H7 (cell line): ENCODE results near the gene SLC24A4. TPM values are rescaled to one million over a fixed set of nuclear protein-coding genes. Genes with fewer than 3 reads are reported as not detected.

Experiments
- DNase-seq: peaks from one replicate; pipeline ENCODE4 v3.0.0; 2012
- H3K27me3 ChIP-seq: 2 replicates; pipeline ENCODE4 v1.6.0; 2011; ENCODE audit warnings: mild to moderate bottlenecking, low read length; ENCODE audit not compliant: control insufficient read depth, insufficient read depth
- H3K36me3 ChIP-seq: replicated peaks from 2 replicates; pipeline ENCODE4 v1.5.1; 2011; ENCODE audit warnings: low read length; ENCODE audit not compliant: control insufficient read depth, insufficient read depth
- H3K4me3 ChIP-seq: 2 replicates; pipeline ENCODE4 v1.5.1; 2011; ENCODE audit warnings: low read depth, mild to moderate bottlenecking, control low read depth, low read length, moderate library complexity; ENCODE audit not compliant: insufficient read depth
- total RNA-seq: library from RNA; depleted of rRNA; stranded (reverse); fragments of >200 nt; shearing (Covaris generic); gene quantifications from 2 replicates; pipeline ENCODE4 v1.2.3, GENCODE V29; 2014; rRNA removed

Gene SLC24A4, protein sequence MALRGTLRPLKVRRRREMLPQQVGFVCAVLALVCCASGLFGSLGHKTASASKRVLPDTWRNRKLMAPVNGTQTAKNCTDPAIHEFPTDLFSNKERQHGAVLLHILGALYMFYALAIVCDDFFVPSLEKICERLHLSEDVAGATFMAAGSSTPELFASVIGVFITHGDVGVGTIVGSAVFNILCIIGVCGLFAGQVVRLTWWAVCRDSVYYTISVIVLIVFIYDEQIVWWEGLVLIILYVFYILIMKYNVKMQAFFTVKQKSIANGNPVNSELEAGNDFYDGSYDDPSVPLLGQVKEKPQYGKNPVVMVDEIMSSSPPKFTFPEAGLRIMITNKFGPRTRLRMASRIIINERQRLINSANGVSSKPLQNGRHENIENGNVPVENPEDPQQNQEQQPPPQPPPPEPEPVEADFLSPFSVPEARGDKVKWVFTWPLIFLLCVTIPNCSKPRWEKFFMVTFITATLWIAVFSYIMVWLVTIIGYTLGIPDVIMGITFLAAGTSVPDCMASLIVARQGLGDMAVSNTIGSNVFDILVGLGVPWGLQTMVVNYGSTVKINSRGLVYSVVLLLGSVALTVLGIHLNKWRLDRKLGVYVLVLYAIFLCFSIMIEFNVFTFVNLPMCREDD
- total RNA-seq, result under 0.01 TPM in 1 of 2 replicates, not detected in the other

DNA sequence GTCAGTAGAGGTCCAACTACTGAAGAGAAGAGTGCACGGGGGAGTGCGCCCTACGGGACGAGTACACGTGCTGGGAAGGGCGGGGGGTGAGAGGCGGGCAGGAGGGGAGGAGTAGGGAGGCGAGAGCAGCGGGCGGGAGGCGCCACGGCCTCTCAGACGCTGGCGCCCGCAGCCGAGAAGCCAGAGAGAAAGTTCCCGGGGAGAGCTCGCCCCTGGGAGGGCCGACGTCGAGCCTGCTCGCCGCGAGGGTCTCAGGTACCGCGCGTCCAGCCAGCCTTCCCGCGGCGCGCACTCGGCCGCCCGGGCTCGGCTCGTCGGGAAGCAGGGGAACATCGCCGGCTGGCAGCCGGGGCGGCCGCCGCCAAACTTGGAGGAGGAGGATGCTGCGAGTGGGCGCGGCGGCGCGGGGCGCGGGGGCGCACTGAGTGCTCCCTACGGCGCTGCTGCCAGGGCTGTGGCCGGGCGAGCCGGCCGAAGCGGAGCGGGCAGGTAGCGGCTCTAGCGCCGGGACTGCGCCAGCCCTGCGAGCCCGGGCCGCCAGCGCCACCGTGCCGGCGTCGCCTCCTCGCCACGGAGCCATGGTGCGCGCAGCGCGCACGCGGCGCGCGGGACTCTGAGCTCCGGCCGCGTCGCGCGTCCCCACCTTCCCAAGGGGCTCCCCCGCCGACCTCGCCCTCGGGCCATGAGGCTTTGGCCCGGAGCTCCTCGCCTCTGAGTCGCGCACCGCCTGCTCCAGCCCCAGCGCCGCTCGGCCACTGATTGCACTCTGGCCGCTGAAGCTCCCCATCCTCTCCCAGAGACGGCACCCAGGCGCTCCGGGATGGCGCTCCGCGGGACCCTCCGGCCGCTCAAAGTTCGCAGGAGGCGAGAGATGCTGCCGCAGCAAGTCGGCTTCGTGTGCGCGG is at the start of gene SLC24A4:
Gene SLC24A4 (plus strand): TSS at position 155 of the 905 bp plus-strand sequence. CDS start 666 bp downstream, at position 821.
- H3K36me3 ChIP-seq, result no peaks in the 10 kb centered on the region
- DNase-seq, result peak; percentile 88
- peaks cover 66% of the 10 kb centered on the region for H3K27me3 ChIP-seq
- peak within 1 kb of the TSS; percentile 41 for H3K4me3 ChIP-seq

DNA sequence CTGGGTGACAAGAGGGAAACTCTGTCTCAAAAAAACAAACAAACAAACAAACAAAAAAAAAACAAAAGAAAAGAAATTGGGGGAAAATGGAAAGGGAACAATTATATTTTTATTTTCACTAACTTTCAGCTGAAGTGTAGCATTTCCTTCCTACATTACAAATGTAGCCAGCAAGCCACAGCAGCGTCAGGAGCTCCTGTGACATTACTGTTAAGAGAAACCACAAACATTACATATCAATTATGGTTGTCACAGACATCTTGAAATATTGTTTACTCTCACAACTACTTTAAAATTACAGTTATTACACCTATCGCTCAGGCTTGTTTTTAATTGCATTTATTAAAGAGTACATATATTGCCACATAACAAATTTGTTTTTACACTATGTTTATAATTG is 49.8 kb upstream of the SLC24A4 start:
- DNase-seq, result no peak
- Histone ChIP-seq H3K4me3 (no peak overlapping the region), H3K36me3 (no peaks in the 10 kb centered on the region), H3K27me3 (no peaks in the 10 kb centered on the region)

DNA sequence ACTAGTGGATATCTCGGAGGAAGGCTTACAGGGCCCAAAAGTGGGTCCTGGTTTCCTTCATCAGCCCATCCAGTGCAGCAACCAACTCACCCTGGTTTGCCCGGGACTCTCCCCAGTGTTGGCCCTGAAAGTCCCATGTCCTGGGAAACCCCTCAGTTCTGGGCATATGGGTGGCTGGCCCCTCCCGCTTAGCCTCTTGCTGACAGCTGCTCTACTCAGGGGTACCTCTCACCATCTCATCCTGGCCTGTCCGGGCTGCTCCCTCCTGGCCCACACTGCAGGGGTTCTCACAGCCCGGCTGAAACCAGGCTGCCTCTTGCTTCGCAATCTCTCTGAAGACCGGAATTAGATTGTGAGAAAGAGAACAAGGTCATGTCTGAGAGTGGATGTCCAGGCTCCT is 48.9 kb upstream of the SLC24A4 start:
- Histone ChIP-seq H3K36me3 (no peaks in the 10 kb centered on the region), H3K4me3 (no peak overlapping the region), H3K27me3 (no peaks in the 10 kb centered on the region)
- no peak for DNase-seq

DNA sequence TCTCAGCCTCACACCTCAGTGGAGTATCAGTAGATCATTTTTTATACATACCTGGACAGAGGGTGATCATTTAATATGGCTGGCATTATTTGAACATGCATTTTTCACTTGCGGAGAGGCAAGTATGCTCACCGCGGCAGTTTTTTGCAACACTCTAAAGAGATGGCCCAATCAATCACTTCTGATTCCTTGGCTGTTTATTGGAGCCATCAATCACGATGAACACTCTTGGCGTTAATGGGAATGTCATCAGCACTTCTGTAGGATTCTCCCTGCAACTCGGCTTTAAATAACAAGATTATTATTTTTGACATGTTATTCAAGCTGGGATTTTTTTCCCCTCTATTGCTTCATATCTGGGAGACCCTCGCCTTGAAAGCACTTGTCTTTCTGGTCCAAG is 46.9 kb upstream of the SLC24A4 start:
- Histone ChIP-seq H3K36me3 (no peaks in the 10 kb centered on the region), H3K4me3 (no peak overlapping the region), H3K27me3 (no peaks in the 10 kb centered on the region)
- no peak for DNase-seq

DNA sequence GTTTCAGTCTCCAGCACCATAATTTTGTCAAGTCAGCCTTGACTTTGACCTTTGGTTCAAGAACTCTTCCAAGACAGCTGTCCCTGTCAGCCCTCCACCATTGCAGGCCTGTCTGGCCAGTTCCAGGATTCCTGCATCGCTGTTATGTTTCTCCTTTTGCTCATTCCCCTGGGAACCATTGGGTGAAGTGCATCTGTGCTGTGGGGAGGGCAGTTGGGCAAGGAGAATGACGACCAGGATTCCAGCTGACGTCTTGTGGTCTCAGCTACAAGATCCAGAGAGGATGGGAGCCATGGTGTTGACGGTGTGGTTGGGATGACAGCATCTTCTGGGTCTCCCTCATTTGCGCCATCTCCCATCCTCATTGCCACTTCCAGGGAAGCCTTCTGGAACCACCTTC is 45.9 kb upstream of the SLC24A4 start:
- H3K4me3 ChIP-seq, result no peak overlapping the region
- no peak for DNase-seq
- no peaks in the 10 kb centered on the region for H3K27me3 ChIP-seq
- H3K36me3 ChIP-seq, result no peaks in the 10 kb centered on the region

DNA sequence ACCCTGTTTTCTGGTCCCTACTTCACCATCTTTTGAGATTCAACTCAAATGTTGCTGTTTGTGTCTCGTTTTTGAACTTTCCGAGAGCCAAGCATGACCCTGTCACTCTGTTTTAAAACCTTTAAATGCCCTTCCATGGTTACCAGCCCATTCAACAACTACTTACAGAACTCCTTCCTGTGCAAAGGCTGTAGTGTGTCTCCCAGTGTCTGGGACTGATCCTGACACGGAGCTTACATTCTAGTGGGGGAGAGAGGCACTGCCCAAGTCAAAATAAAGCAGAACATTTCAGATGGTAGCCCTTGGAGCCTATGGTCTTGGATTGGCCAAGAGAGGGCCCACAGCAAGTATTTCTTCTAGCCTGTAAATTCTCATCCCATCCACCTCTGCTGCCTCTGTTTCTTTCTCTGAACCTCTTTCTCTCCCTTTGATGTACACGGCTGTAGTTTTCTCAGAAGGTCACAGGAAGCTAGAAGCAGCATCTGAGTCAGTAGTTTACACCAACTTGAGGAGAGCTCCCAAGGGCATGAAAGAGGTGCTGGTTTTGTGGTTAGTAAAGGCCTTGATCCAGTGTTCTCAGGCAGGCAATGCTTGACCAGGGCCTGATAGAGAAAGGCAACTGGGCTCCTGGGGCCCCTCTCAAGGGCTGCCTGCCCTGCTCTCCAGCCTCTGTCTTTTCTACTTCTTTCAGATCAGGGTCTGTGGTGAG is 42.3 kb upstream of the SLC24A4 start:
- DNase-seq, result no peak
- H3K36me3 ChIP-seq, result no peaks in the 10 kb centered on the region
- no peak overlapping the region for H3K4me3 ChIP-seq
- no peaks in the 10 kb centered on the region for H3K27me3 ChIP-seq

DNA sequence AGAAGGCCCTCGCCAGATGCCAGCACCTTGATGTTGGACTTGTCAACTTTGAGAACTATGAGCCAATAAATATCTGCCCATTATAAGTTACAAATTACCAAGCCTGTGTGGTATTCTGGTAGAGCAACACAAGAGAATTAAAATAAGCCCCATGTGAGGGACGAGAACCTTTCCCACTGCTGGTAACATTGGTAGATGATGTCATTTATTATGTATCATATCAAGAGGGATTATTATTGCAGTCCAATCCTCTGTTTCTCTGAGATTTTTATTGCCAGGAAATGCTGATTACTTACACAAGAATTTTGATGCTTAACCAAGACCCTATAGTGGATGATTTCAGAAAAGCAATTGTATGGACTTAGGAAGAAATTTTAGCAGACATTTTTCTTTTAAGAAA is 40.3 kb upstream of the SLC24A4 start:
- no peaks in the 10 kb centered on the region for H3K36me3 ChIP-seq

DNA sequence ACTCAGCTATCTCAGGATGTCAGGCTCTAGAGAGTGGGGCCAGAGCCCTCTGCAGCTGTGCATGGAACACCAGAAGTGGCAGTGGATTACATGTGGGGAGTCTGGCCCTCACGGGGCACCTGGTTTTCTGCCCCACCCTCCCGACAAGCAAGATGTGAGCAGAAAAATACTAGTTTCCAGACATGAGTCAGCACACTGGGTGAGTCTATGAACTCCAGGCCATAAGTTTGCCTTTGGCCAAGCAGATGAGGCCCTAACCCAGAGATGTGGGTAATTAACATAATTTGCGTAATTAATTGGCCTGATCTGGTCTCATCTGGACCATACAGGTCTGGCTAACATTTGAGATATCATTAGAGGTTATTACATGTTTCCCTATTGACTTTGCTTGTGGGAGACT is 37.7 kb upstream of the SLC24A4 start:
- no peak for DNase-seq
- Histone ChIP-seq H3K27me3 (no peaks in the 10 kb centered on the region), H3K4me3 (no peak overlapping the region), H3K36me3 (no peaks in the 10 kb centered on the region)

More for the DNA sequence above, 40.3 kb upstream of the SLC24A4 start:
- H3K4me3 ChIP-seq, result no peak overlapping the region
- DNase-seq, result no peak
- no peaks in the 10 kb centered on the region for H3K27me3 ChIP-seq

DNA sequence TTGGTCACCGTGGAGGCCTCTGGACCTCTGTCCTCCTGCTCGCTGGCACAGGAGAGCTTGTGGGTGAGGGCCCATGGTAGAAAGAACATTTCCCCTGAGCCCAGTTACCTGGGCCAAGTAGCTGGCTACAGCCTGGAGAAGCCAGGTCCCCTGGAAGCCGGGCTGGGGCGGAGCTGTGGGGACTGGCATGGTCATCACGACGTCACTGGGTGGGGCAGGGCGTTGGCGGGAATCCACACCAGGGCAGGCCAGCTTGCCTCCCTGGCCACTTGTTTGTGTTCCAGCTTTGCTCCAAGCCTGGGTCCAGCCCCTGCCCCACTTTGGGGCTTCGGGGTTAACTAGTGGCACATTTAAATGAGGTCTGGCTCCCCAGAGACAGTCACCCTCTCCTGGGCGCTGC is 35.0 kb upstream of the SLC24A4 start:
- Histone ChIP-seq H3K27me3 (no peaks in the 10 kb centered on the region), H3K36me3 (no peaks in the 10 kb centered on the region), H3K4me3 (no peak overlapping the region)
- no peak for DNase-seq

DNA sequence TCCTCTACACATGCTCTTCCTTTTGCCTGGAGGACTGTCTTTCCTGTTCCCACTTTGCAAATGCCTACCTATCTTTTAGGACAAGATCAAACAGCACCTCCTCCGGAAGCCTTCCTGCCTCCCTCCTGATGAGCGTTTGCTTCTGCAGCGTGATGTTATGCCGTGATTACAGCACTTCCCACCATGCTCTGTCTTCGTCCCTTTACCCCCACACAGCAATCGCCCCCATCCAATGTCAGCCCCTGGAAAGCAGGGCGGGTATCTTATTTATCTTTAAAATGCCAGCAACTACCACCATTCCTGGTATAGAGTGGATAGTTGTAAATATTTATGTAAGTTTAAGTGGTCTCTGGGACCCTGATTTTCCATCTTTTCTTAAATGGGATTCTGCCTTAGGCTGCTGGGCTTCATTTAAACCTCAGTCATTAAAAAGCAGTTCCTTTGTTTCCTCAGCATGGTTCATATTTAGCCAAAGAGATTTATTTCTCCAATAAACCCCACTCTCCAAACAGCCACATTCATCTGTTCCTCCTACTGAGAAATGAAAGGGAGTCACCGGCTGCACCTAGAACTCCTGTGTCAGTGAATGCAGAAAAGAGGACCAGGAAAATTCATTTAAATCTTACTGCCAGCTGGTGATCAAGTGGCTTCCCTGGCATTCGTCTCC is 33.8 kb upstream of the SLC24A4 start:
- Histone ChIP-seq H3K27me3 (no peaks in the 10 kb centered on the region), H3K4me3 (no peak overlapping the region), H3K36me3 (no peaks in the 10 kb centered on the region)
- DNase-seq, result no peak

DNA sequence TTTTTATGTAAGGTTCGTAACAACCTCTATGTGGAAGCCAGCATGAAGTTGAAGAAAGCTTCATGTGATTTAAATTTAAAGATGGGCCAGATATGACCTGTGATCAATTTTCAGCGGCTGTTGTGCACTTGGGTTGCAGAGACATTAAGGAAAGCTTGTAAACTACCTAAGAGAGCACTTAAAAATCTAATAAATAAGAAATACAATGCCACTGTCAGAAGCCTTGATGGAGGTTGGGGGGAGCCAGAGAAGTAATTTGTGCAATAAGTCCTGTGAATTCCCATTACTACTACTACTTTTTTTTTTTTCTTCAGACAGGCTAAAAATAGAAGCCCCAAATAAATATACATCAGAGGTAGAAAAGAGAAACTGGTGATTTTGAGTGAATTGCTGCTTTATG is 30.3 kb upstream of the SLC24A4 start:
- DNase-seq, result no peak
- H3K4me3 ChIP-seq, result no peak overlapping the region
- no peaks in the 10 kb centered on the region for H3K36me3 ChIP-seq
- no peaks in the 10 kb centered on the region for H3K27me3 ChIP-seq

DNA sequence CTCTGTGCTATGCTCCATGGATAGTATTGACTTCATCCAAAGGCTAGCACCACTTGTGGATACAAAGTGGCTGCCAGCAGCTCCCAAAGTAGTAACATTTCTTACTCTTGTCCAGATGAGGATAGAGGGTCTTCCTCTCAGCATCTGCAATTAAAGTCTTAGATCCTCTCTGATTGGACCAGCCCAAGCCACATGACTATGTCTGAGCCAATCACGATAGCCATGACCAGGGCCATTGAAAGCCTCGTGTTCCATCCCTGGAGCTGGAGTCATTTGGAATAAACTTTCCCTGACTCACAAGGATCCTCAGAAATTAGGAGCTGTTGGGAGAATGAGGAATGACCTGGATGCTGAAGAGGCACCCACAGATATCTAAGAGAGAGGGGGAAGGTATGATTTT is 28.5 kb upstream of the SLC24A4 start:
- 0 out of 2 replicates have a peak, but pooled peaks cover 2% of the 10 kb centered on the region for H3K27me3 ChIP-seq
- H3K36me3 ChIP-seq, result no peaks in the 10 kb centered on the region
- no peak for DNase-seq
- no peak overlapping the region for H3K4me3 ChIP-seq

DNA sequence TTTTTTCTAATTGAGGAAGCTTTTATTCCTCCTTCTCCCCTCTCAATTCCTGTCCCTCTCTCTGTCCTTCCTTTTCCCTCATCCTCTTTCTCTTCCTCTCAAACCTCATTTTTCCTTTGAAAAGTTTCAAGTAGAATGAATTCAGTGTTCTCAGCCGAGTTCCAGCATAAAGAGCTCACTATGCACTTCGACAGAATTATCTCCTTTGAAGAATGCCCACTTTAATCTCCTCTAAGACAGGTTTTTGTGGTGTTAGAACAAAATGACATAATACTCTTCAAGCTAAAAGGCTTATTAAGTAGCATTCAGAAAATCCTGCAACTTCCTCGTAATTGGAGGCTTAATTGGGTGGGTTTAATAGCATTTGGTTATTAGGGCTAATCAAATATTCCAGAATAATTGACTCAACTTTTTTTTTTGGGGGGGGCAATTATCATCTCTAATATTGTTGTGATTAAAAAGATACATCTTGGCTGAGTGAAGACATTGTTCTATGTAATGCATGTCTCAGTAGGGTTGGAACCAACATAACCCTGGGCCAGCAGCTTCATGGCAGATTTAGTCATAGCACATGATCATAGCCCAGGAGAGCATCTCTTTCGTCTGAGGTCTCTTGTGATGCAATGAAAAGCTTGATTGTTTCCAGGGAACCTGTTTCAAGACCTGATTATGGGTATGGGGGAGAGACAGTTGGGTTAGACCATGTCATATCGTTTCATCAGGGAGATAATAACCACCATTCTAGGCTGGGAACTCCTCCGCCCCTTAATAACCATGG is 25.0 kb upstream of the SLC24A4 start:
- H3K27me3 ChIP-seq, result 0 out of 2 replicates have a peak, but pooled peaks cover 2% of the 10 kb centered on the region

More for the DNA sequence above, 25.0 kb upstream of the SLC24A4 start:
- DNase-seq, result no peak
- H3K4me3 ChIP-seq, result no peak overlapping the region
- H3K36me3 ChIP-seq, result no peaks in the 10 kb centered on the region
